ENCODE data around the gene ELAC2. TPM values are rescaled to one million over a fixed set of nuclear protein-coding genes. Genes with fewer than 3 reads are reported as not detected.

ELAC2 gene
- total and polyA plus RNA-seq, 2 of the 8 experiments (the other 6 are each of a cell fraction or from before 2014, with no cell fraction given), result 91.6 to 127 TPM

- 96% methylated on average over 4 of the region's 4 CpGs; no CpG with 5 or more reads in 1 of the 2 experiments for WGBS, 2 experiments (ENCODE audit: extremely low coverage in 1 of 2, insufficient coverage in 1 of 2, insufficient read length in 1 of 2, insufficient replicate concordance in 2 of 2, low coverage in 1 of 2, low lambda C conversion rate in 2 of 2, missing lambda C conversion rate in 1 of 2)
- H3K9ac ChIP-seq (replicated peaks in 1 of 4; ENCODE audit: extremely low read depth in 1 of 4, low read depth in 3 of 4, low read length in 3 of 4), result no peak overlapping the region
Measured at GRCh38 chr17:12961655-12962054, 56.2 kb downstream of the ELAC2 start.

More at GRCh38 chr17:12961655-12962054, 56.2 kb downstream of the ELAC2 start:
- H3K4me2 ChIP-seq (ENCODE audit: insufficient read depth in 1 of 2, low read depth in 2 of 2, low read length in 2 of 2), result no peak overlapping the region
- H2AK5ac ChIP-seq (ENCODE audit: low read depth, low read length), result no peak overlapping the region
- ChIA-PET POLR2A (ENCODE audit: partially characterized antibody) (interaction anchor here (1.2 kb wide), 1 partner anchor 12 kb away, joined by 3 read pairs; no protein-coding TSS in a partner anchor), CTCF (ENCODE audit: partially characterized antibody) (no interaction called here)
- no peak overlapping the region for H3K14ac ChIP-seq (ENCODE audit: insufficient read length)
- no peaks in the 10 kb centered on the region for H3K27me3 ChIP-seq (replicated peaks in 1 of 4; ENCODE audit: control insufficient read depth in 3 of 4, extremely low read depth in 1 of 4, insufficient read depth in 3 of 4, low read length in 3 of 4)
- no peak overlapping the region for H2BK5ac ChIP-seq (ENCODE audit: low read depth, low read length)
- 0 out of 2 replicates have a peak, but pooled peaks cover 2% of the 10 kb centered on the region for H3K23me2 ChIP-seq (ENCODE audit: low read depth, low read length)
- H3K79me2 ChIP-seq (ENCODE audit: control insufficient read depth in 1 of 2, insufficient read depth in 2 of 2, low read length in 2 of 2), result no peaks in the 10 kb centered on the region
- H3K79me1 ChIP-seq (ENCODE audit: low read depth, low read length), result no peaks in the 10 kb centered on the region
- DNase-seq (ENCODE audit: low read depth in 1 of 2, low spot score in 2 of 2), result no peak
- H3K4ac ChIP-seq (replicated peaks; ENCODE audit: insufficient read length, low read depth, low read length), result no peak overlapping the region
- no peak for TF ChIP-seq SP2 (IDR thresholded peaks at IDR 0.05; ENCODE audit: low read length)
- no peak for TF ChIP-seq SP1 (IDR thresholded peaks at IDR 0.05; ENCODE audit: low read depth, low read length)
- TF ChIP-seq GABPA (IDR thresholded peaks at IDR 0.05; ENCODE audit: borderline replicate concordance, insufficient read depth, low read length), result no peak
- no peak for TF ChIP-seq SP4 (IDR thresholded peaks at IDR 0.05; ENCODE audit: low read length)
- TF ChIP-seq ZNF274 (IDR thresholded peaks at IDR 0.05; ENCODE audit: borderline replicate concordance, extremely low read depth, low read length), result no peak
- no peak for TF ChIP-seq HDAC2 (IDR thresholded peaks at IDR 0.05; ENCODE audit: borderline replicate concordance in 1 of 2, low read depth in 2 of 2, low read length in 2 of 2)
- no peaks in the 10 kb centered on the region for H3K4me1 ChIP-seq (replicated peaks in 1 of 4; ENCODE audit: control insufficient read depth in 3 of 4, insufficient read depth in 4 of 4, low read length in 3 of 4)
- no peak overlapping the region for H4K8ac ChIP-seq (ENCODE audit: extremely low read depth, insufficient read depth, low read length)
- peaks cover 0 to 13% (median 7%) of the 10 kb centered on the region in 4 experiments; a peak in 5 of 8 replicates for H3K36me3 ChIP-seq (ENCODE audit: control insufficient read depth in 2 of 4, insufficient read depth in 4 of 4, low read length in 3 of 4)
- H4K91ac ChIP-seq (replicated peaks; ENCODE audit: insufficient read length, low read length), result no peak overlapping the region
- FAIRE-seq, result no peak
- no peak overlapping the region for H3K23ac ChIP-seq (ENCODE audit: insufficient read length)
- no peak overlapping the region for H2AFZ ChIP-seq (ENCODE audit: low read length)
- H2BK15ac ChIP-seq (ENCODE audit: low read length), result no peak overlapping the region
- no peak overlapping the region for H3K4me3 ChIP-seq (ENCODE audit: extremely low read depth in 1 of 4, insufficient read depth in 2 of 4, low read depth in 3 of 4, low read length in 4 of 4)
- H2BK12ac ChIP-seq (ENCODE audit: low read depth, low read length), result no peak overlapping the region
- H2BK20ac ChIP-seq (ENCODE audit: low read length), result no peak overlapping the region
- no peak overlapping the region for H2BK120ac ChIP-seq (replicated peaks; ENCODE audit: low read depth, low read length)
- H3K27ac ChIP-seq (ENCODE audit: low read depth, low read length), result no peak overlapping the region
- H3K56ac ChIP-seq (replicated peaks; ENCODE audit: insufficient read length, low read depth, low read length), result no peak overlapping the region
- no peak overlapping the region for H3K18ac ChIP-seq (ENCODE audit: extremely low read depth, low read length)
- no peaks in the 10 kb centered on the region for H3K9me3 ChIP-seq (ENCODE audit: insufficient read depth in 2 of 2, low read depth in 1 of 2, low read length in 1 of 2)
- no peaks in the 10 kb centered on the region for H4K20me1 ChIP-seq (replicated peaks in 1 of 2; ENCODE audit: control insufficient read depth in 1 of 2, insufficient read depth in 2 of 2, low read length in 2 of 2)
- no peak overlapping the region for H4K5ac ChIP-seq (ENCODE audit: insufficient read length, low read depth, low read length)

Measured in H1 (cell line).